Stimulated activated effector memory CD8-positive, alpha-beta T cell treated with anti-CD3 and anti-CD28 coated beads, Interleukin-12 subunit alpha, Interleukin-12 subunit beta, amount 100 ng/mL, for 72 hours (primary cell): ENCODE measurements around the gene SLC39A9.

Experiments used
- ATAC-seq: fragments of 150-1000 bp; cut with Tn5 transposase; 2 replicates; pipeline ENCODE4 v1.10.0; 2021
- DNase-seq, 2 donors: peaks; one replicate each; pipeline ENCODE4 v3.0.0; 2021 to 2022; ENCODE audit warnings: low spot score in 2 of 2
- H3K27ac Mint-ChIP-seq: one replicate; pipeline ENCODE4 v1.8.0; 2022; ENCODE audit warnings: mild to moderate bottlenecking, mixed read lengths
- H3K36me3 Mint-ChIP-seq: one replicate; pipeline ENCODE4 v1.8.0; 2022; ENCODE audit warnings: mild to moderate bottlenecking, mixed read lengths
- H3K4me1 Mint-ChIP-seq: one replicate; pipeline ENCODE4 v1.8.0; 2022; ENCODE audit warnings: mixed read lengths
- H3K4me3 Mint-ChIP-seq: one replicate; pipeline ENCODE4 v1.8.0; 2022; ENCODE audit warnings: mild to moderate bottlenecking, mixed read lengths
- H3K9me3 Mint-ChIP-seq: one replicate; pipeline ENCODE4 v1.8.0; 2022; ENCODE audit warnings: mixed read lengths

Gene SLC39A9

GRCh38 chr14:69428289-69428998 lies 30.0 kb downstream of the SLC39A9 start:
- no peak for ATAC-seq
- peaks cover 12% of the 10 kb centered on the region for H3K4me1 Mint-ChIP-seq
- peaks cover 56% of the 10 kb centered on the region for H3K36me3 Mint-ChIP-seq
- no peak overlapping the region for H3K27ac Mint-ChIP-seq
- no peaks in the 10 kb centered on the region for H3K9me3 Mint-ChIP-seq
- no peak for DNase-seq
- H3K4me3 Mint-ChIP-seq, result no peak overlapping the region

DNA sequence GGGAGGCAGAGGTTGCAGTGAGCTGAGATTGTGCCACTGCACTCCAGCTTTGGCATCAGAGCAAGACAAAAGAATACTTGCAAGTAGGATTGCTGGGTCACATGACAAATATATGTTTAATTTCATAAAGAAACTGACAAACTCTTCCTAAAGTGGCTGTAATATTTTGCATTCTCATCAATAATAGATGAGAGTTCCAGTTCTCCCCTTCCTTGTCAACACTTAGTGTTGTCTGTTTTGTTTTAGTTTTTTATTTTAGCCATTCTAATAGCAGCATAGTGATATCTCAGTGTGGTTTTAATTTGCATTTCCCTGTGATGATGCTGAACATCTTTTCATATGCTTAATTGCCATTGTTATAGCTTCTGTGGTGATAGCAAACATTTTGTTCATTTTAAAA lies 31.2 kb downstream of the SLC39A9 start:
- Mint-ChIP-seq H3K4me3 (no peak overlapping the region), H3K36me3 (peaks cover 44% of the 10 kb centered on the region), H3K9me3 (no peaks in the 10 kb centered on the region), H3K4me1 (peaks cover 13% of the 10 kb centered on the region), H3K27ac (no peak overlapping the region)
- DNase-seq (no peak), ATAC-seq (no peak)

DNA sequence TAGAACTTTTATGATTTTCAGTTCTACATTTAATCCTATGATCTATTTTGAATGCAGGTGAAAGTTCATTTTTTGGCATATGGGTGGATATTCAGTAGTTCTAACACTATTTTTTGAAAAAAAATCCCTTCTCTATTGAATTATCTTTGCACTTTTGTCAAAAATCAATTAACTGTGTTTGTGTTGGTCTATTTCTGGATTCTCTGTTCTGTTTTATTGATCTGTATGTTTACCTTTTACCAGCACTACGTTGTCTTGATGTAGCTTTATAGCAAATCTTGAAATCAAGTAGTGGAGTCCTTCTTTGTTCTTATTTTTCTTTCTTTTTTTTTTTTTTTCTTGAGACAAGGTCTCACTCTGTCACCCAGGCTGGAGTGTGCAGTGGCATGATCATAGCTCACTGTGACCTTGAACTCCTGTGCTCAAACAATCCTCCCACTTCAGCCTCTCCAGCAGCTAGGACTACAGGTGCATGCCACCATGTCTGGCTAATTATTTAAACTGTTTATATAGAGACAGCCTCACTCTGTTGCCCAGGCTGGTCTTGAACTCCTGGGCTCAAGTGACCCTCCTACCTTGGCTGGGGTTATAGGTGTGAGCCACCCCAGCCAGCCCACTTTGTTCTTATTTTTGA lies 31.9 kb downstream of the SLC39A9 start:
- H3K27ac Mint-ChIP-seq, result no peak overlapping the region
- ATAC-seq (no peak), DNase-seq (no peak)
- H3K4me3 Mint-ChIP-seq, result no peak overlapping the region
- peaks cover 40% of the 10 kb centered on the region for H3K36me3 Mint-ChIP-seq
- no peaks in the 10 kb centered on the region for H3K9me3 Mint-ChIP-seq
- peaks cover 20% of the 10 kb centered on the region for H3K4me1 Mint-ChIP-seq

GRCh38 chr14:69432364-69432763 lies 33.9 kb downstream of the SLC39A9 start:
- DNase-seq (no peak), ATAC-seq (no peak)
- Mint-ChIP-seq H3K9me3 (no peaks in the 10 kb centered on the region), H3K36me3 (peaks cover 20% of the 10 kb centered on the region), H3K4me3 (no peak overlapping the region), H3K4me1 (peaks cover 23% of the 10 kb centered on the region), H3K27ac (no peak overlapping the region)

DNA sequence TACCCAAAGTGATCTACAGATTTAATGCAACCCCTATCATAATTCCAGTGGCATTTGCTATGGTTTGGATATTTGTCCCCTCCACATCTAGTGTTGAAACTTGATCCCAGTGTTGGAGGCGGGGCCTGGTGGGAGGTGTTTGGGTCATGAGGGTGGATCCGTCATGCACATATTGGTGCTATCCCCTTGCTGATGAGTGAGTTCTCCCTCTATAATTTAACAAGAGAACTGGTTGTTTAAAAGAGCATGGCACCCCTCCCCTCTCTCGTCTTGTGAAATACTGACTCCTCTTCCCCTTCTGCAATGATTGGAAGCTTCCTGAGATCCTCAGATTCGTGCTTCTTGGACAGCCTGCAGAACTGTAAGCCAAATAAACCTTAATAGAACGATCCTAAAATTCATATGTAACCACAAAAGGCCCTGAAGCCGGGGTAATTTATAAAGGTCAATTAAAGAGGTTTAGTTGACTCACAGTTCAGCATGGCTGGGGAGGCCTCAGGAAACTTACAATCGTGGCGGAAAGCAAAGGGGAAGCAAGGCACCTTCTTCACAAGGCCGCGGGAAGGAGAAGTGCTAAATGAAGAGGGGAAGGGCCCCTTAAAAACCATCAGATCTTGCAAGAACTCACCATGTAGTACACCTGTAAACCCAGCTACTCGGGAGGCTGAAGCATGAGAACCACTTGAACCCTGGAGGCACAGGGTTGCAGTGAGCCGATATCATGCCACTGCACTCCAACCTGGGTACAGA lies 41.2 kb downstream of the SLC39A9 start:
- no peak overlapping the region for H3K4me3 Mint-ChIP-seq
- DNase-seq (no peak), ATAC-seq (no peak)
- peak overlapping the region; percentile 45 for H3K27ac Mint-ChIP-seq
- peaks cover 25% of the 10 kb centered on the region for H3K4me1 Mint-ChIP-seq
- peaks cover 39% of the 10 kb centered on the region for H3K36me3 Mint-ChIP-seq
- H3K9me3 Mint-ChIP-seq, result no peaks in the 10 kb centered on the region

DNA sequence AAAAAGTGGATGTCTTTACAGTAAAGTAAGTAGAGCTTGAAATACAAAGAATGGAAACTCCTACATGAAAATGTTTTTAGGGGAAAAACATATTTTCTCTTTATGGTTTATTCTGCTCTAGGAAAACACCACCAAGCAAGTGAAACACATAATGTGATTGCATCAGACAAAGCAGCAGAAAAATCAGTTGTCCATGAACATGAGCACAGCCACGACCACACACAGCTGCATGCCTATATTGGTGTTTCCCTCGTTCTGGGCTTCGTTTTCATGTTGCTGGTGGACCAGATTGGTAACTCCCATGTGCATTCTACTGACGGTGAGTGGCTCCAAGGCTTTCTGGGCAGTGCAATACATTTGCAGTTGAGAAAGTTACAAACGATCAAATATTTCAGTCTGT lies 43.5 kb downstream of the SLC39A9 start:
- H3K4me1 Mint-ChIP-seq, result peaks cover 19% of the 10 kb centered on the region
- no peak overlapping the region for H3K4me3 Mint-ChIP-seq
- H3K36me3 Mint-ChIP-seq, result peaks cover 42% of the 10 kb centered on the region
- DNase-seq (no peak), ATAC-seq (no peak)
- no peaks in the 10 kb centered on the region for H3K9me3 Mint-ChIP-seq
- H3K27ac Mint-ChIP-seq, result no peak overlapping the region

GRCh38 chr14:69443296-69443805 lies 44.9 kb downstream of the SLC39A9 start:
- Mint-ChIP-seq H3K9me3 (no peaks in the 10 kb centered on the region), H3K36me3 (peaks cover 54% of the 10 kb centered on the region), H3K4me1 (peaks cover 9% of the 10 kb centered on the region), H3K4me3 (no peak overlapping the region), H3K27ac (peak overlapping the region; percentile 8)
- ATAC-seq (no peak), DNase-seq (no peak)

GRCh38 chr14:69449216-69449615 lies 50.7 kb downstream of the SLC39A9 start:
- ATAC-seq (no peak), DNase-seq (no peak)
- H3K4me3 Mint-ChIP-seq, result no peak overlapping the region
- H3K9me3 Mint-ChIP-seq, result no peaks in the 10 kb centered on the region
- H3K4me1 Mint-ChIP-seq, result no peaks in the 10 kb centered on the region
- peaks cover 28% of the 10 kb centered on the region for H3K36me3 Mint-ChIP-seq
- H3K27ac Mint-ChIP-seq, result no peak overlapping the region

GRCh38 chr14:69451941-69452340 lies 53.4 kb downstream of the SLC39A9 start:
- no peak for ATAC-seq
- Mint-ChIP-seq H3K36me3 (peaks cover 46% of the 10 kb centered on the region), H3K4me3 (no peak overlapping the region), H3K27ac (no peak overlapping the region), H3K9me3 (no peaks in the 10 kb centered on the region), H3K4me1 (no peaks in the 10 kb centered on the region)
- DNase-seq, result no peak

- no peak overlapping the region for H3K27ac Mint-ChIP-seq
- H3K36me3 Mint-ChIP-seq, result peaks cover 63% of the 10 kb centered on the region
- DNase-seq (no peak), ATAC-seq (no peak)
- H3K4me3 Mint-ChIP-seq, result no peak overlapping the region
- no peaks in the 10 kb centered on the region for H3K4me1 Mint-ChIP-seq
- no peaks in the 10 kb centered on the region for H3K9me3 Mint-ChIP-seq
Observed at GRCh38 chr14:69458350-69458749, 59.9 kb downstream of the SLC39A9 start.

DNA sequence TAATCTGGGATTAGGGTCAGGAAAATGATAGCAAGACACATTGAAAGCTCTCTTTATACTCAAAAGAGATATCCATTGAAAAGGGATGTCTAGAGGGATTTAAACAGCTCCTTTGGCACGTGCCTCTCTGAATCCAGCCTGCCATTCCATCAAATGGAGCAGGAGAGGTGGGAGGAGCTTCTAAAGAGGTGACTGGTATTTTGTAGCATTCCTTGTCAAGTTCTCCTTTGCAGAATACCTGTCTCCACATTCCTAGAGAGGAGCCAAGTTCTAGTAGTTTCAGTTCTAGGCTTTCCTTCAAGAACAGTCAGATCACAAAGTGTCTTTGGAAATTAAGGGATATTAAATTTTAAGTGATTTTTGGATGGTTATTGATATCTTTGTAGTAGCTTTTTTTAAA lies 60.6 kb downstream of the SLC39A9 start:
- Mint-ChIP-seq H3K9me3 (no peaks in the 10 kb centered on the region), H3K4me1 (no peaks in the 10 kb centered on the region), H3K4me3 (no peak overlapping the region), H3K36me3 (peaks cover 62% of the 10 kb centered on the region), H3K27ac (no peak overlapping the region)
- no peak for DNase-seq
- ATAC-seq, result no peak

DNA sequence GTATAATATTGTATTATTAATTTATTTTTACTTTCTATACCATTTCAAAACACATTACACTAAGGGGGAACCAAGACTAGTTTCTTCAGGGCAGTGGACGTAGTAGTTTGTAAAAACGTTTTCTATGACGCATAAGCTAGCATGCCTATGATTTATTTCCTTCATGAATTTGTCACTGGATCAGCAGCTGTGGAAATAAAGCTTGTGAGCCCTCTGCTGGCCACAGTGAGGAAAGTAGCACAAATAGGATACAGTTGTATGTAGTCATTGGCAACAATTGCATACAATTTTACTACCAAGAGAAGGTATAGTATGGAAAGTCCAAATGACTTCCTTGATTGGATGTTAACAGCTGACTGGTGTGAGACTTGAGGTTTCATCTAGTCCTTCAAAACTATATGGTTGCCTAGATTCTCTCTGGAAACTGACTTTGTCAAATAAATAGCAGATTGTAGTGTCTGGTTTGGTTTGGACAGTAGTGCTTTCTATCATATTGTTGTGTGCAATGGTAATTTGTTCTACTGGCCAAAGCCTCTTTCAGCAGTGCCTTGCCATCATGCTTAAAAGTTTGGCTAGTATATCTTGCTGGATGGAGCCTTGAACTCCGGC lies 61.7 kb downstream of the SLC39A9 start:
- H3K4me1 Mint-ChIP-seq, result no peaks in the 10 kb centered on the region
- peaks cover 51% of the 10 kb centered on the region for H3K36me3 Mint-ChIP-seq
- DNase-seq, result peak; percentile 13 to 59
- no peaks in the 10 kb centered on the region for H3K9me3 Mint-ChIP-seq
- no peak overlapping the region for H3K4me3 Mint-ChIP-seq
- H3K27ac Mint-ChIP-seq, result no peak overlapping the region
- ATAC-seq, result peak; percentile 91

GRCh38 chr14:69464379-69464778 lies 65.9 kb downstream of the SLC39A9 start:
- DNase-seq (no peak), ATAC-seq (no peak)
- Mint-ChIP-seq H3K36me3 (peaks cover 12% of the 10 kb centered on the region), H3K4me1 (no peaks in the 10 kb centered on the region), H3K27ac (no peak overlapping the region), H3K4me3 (no peak overlapping the region), H3K9me3 (no peaks in the 10 kb centered on the region)

DNA sequence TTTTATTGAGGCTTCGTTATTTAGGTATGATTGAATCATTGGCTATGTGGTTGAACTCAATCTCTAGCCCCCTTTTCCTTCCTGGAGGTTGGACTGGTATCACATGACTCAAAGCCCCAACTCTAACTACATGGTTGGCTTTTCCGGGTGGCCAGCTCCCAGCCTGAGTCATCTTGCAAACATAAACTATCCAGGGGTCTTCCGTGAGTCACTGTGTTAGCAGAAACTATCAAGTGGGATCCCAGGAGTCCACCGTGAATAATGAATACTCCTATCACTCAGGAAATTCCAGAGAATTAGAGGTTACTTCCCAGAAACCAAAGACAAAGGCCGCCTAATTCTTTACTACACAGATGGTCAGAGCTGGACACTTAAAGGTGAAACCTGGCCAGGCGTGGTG lies 66.3 kb downstream of the SLC39A9 start:
- no peak overlapping the region for H3K27ac Mint-ChIP-seq
- no peak for DNase-seq

GRCh38 chr14:69468949-69469348 lies 70.5 kb downstream of the SLC39A9 start:
- DNase-seq, result no peak
- no peak overlapping the region for H3K27ac Mint-ChIP-seq
- no peak for ATAC-seq
- H3K4me1 Mint-ChIP-seq, result peaks cover 9% of the 10 kb centered on the region
- no peaks in the 10 kb centered on the region for H3K9me3 Mint-ChIP-seq
- no peaks in the 10 kb centered on the region for H3K36me3 Mint-ChIP-seq
- no peak overlapping the region for H3K4me3 Mint-ChIP-seq

More for the DNA sequence above, 66.3 kb downstream of the SLC39A9 start:
- ATAC-seq, result no peak
- Mint-ChIP-seq H3K4me1 (no peaks in the 10 kb centered on the region), H3K36me3 (peaks cover 10% of the 10 kb centered on the region), H3K9me3 (no peaks in the 10 kb centered on the region), H3K4me3 (no peak overlapping the region)
